GM18502 (cell line): Measurements from ENCODE around the gene IGFL2.
"Not testable (repeated sequence)": the region's sequence is repeated elsewhere in the genome, so short reads cannot be mapped to it uniquely, and the experiment has no call there.

Source experiments
- ATAC-seq: cut with Tn5 transposase; IDR thresholded peaks from one replicate; pipeline ENCODE4 v1.9.1; 2021; ENCODE audit warnings: mild to moderate bottlenecking; ENCODE audit not compliant: unreplicated experiment, poor library complexity

Gene IGFL2

GRCh38 chr19:46186101-46186716, 38.2 kb downstream of the IGFL2 start:
- ATAC-seq = no peak

GRCh38 chr19:46186717-46187101, 38.7 kb downstream of the IGFL2 start:
- no peak for ATAC-seq

GRCh38 chr19:46189971-46190888, 42.2 kb downstream of the IGFL2 start:
- ATAC-seq = no peak

GRCh38 chr19:46191356-46191755, 43.3 kb downstream of the IGFL2 start:
- no peak for ATAC-seq

GRCh38 chr19:46191972-46192371, 43.9 kb downstream of the IGFL2 start:
- no peak for ATAC-seq

GRCh38 chr19:46192626-46192991, 44.6 kb downstream of the IGFL2 start:
- not testable (repeated sequence) for ATAC-seq

GRCh38 chr19:46192992-46193650, 45.1 kb downstream of the IGFL2 start:
- ATAC-seq = no peak

- no peak for ATAC-seq
Measured at GRCh38 chr19:46193678-46194077, 45.6 kb downstream of the IGFL2 start.

- no peak for ATAC-seq
Measured at GRCh38 chr19:46195104-46195503, 47.1 kb downstream of the IGFL2 start.

GRCh38 chr19:46195919-46196318, 47.9 kb downstream of the IGFL2 start:
- ATAC-seq = not testable (repeated sequence)

GRCh38 chr19:46196410-46197124, 48.5 kb downstream of the IGFL2 start:
- ATAC-seq = no peak

GRCh38 chr19:46197314-46198070, 49.5 kb downstream of the IGFL2 start:
- no peak for ATAC-seq

GRCh38 chr19:46198756-46199155, 50.7 kb downstream of the IGFL2 start:
- no peak for ATAC-seq

GRCh38 chr19:46201454-46202310, 53.6 kb downstream of the IGFL2 start:
- no peak for ATAC-seq

- no peak for ATAC-seq
Measured at GRCh38 chr19:46202426-46202825, 54.4 kb downstream of the IGFL2 start.

GRCh38 chr19:46202872-46203860, 55.1 kb downstream of the IGFL2 start:
- ATAC-seq = no peak

- ATAC-seq = no peak
Measured at GRCh38 chr19:46204008-46204407, 56.0 kb downstream of the IGFL2 start.
